Muscle layer of duodenum (tissue), 2 donors: Measurements from ENCODE around the gene PSTPIP1.

Experiments used
- H3K27ac ChIP-seq: one replicate; pipeline ENCODE4 v1.7.0; 2013; ENCODE audit warnings: mild to moderate bottlenecking, low read length
- H3K27me3 ChIP-seq: one replicate; pipeline ENCODE4 v1.7.0; 2013; ENCODE audit warnings: low read depth, mild to moderate bottlenecking, control low read depth, low read length
- H3K36me3 ChIP-seq, 2 donors: one replicate each; pipeline ENCODE4 v1.7.0; 2013; ENCODE audit warnings: low read length in 2 of 2, control low read depth in 1 of 2, mild to moderate bottlenecking in 1 of 2; ENCODE audit not compliant: insufficient read depth in 2 of 2, control insufficient read depth in 1 of 2
- H3K4me1 ChIP-seq, 2 donors: one replicate each; pipeline ENCODE4 v1.7.0; 2013; ENCODE audit warnings: low read length in 2 of 2, mild to moderate bottlenecking in 2 of 2, control low read depth in 1 of 2, moderate library complexity in 1 of 2; ENCODE audit not compliant: insufficient read depth in 2 of 2, control insufficient read depth in 1 of 2
- H3K4me3 ChIP-seq, 2 donors: one replicate each; pipeline ENCODE4 v1.7.0; 2013; ENCODE audit warnings: low read length in 2 of 2, low read depth in 1 of 2, mild to moderate bottlenecking in 1 of 2
- H3K9me3 ChIP-seq, 2 donors: one replicate each; pipeline ENCODE4 v1.7.0; 2013; ENCODE audit warnings: low read length in 2 of 2, control low read depth in 1 of 2, mild to moderate bottlenecking in 1 of 2; ENCODE audit not compliant: control insufficient read depth in 1 of 2
- donor health status: healthy.

PSTPIP1 gene

GRCh38 chr15:77014132-77015081, 19.5 kb downstream of the PSTPIP1 start:
- peak overlapping the region; percentile 16 for H3K27ac ChIP-seq

GRCh38 chr15:77015646-77016320, 20.9 kb downstream of the PSTPIP1 start:
- no peaks in the 10 kb centered on the region for H3K9me3 ChIP-seq
- H3K27me3 ChIP-seq, result no peaks in the 10 kb centered on the region
- peaks cover 0 to 7% of the 10 kb centered on the region in 2 donors for H3K4me1 ChIP-seq
- no peaks in the 10 kb centered on the region for H3K36me3 ChIP-seq
- H3K27ac ChIP-seq, result no peak overlapping the region
- no peak overlapping the region for H3K4me3 ChIP-seq

More at GRCh38 chr15:77014132-77015081, 19.5 kb downstream of the PSTPIP1 start:
- Histone ChIP-seq H3K4me1 (peaks cover 0 to 7% of the 10 kb centered on the region in 2 donors), H3K9me3 (no peaks in the 10 kb centered on the region), H3K4me3 (no peak overlapping the region), H3K36me3 (no peaks in the 10 kb centered on the region), H3K27me3 (no peaks in the 10 kb centered on the region)

GRCh38 chr15:77016321-77016695, 21.4 kb downstream of the PSTPIP1 start:
- Histone ChIP-seq H3K9me3 (no peaks in the 10 kb centered on the region), H3K27ac (no peak overlapping the region), H3K4me1 (peaks cover 0 to 7% of the 10 kb centered on the region in 2 donors), H3K4me3 (no peak overlapping the region), H3K36me3 (no peaks in the 10 kb centered on the region), H3K27me3 (no peaks in the 10 kb centered on the region)

- Histone ChIP-seq H3K4me3 (no peak overlapping the region), H3K4me1 (peaks cover 0 to 7% of the 10 kb centered on the region in 2 donors), H3K9me3 (no peaks in the 10 kb centered on the region), H3K36me3 (no peaks in the 10 kb centered on the region), H3K27ac (no peak overlapping the region), H3K27me3 (no peaks in the 10 kb centered on the region)
These were observed 22.2 kb downstream of the PSTPIP1 start for GRCh38 chr15:77017091-77017660.

GRCh38 chr15:77017761-77018720, 23.1 kb downstream of the PSTPIP1 start:
- Histone ChIP-seq H3K4me3 (no peak overlapping the region), H3K27me3 (no peaks in the 10 kb centered on the region), H3K36me3 (no peaks in the 10 kb centered on the region), H3K27ac (no peak overlapping the region), H3K9me3 (no peaks in the 10 kb centered on the region), H3K4me1 (peaks cover 0 to 7% of the 10 kb centered on the region in 2 donors)

- H3K4me1 ChIP-seq, result peaks cover 0 to 7% of the 10 kb centered on the region in 2 donors
- H3K4me3 ChIP-seq, result no peak overlapping the region
- no peaks in the 10 kb centered on the region for H3K27me3 ChIP-seq
- no peaks in the 10 kb centered on the region for H3K36me3 ChIP-seq
- H3K9me3 ChIP-seq, result no peaks in the 10 kb centered on the region
- no peak overlapping the region for H3K27ac ChIP-seq
These were observed 24.0 kb downstream of the PSTPIP1 start for GRCh38 chr15:77018796-77019505.

- Histone ChIP-seq H3K4me1 (peaks cover 0 to 7% of the 10 kb centered on the region in 2 donors), H3K27me3 (no peaks in the 10 kb centered on the region), H3K9me3 (no peaks in the 10 kb centered on the region), H3K36me3 (no peaks in the 10 kb centered on the region), H3K27ac (no peak overlapping the region), H3K4me3 (no peak overlapping the region)
These were observed 24.8 kb downstream of the PSTPIP1 start for GRCh38 chr15:77019521-77020331.

GRCh38 chr15:77020348-77021087, 25.6 kb downstream of the PSTPIP1 start:
- no peaks in the 10 kb centered on the region for H3K9me3 ChIP-seq
- H3K4me3 ChIP-seq, result no peak overlapping the region
- H3K27ac ChIP-seq, result no peak overlapping the region
- H3K27me3 ChIP-seq, result no peaks in the 10 kb centered on the region
- H3K36me3 ChIP-seq, result no peaks in the 10 kb centered on the region
- H3K4me1 ChIP-seq, result peaks cover 0 to 4% of the 10 kb centered on the region in 2 donors

- H3K27ac ChIP-seq, result no peak overlapping the region
- H3K36me3 ChIP-seq, result no peaks in the 10 kb centered on the region
- no peaks in the 10 kb centered on the region for H3K27me3 ChIP-seq
- no peaks in the 10 kb centered on the region for H3K4me1 ChIP-seq
- H3K9me3 ChIP-seq, result no peaks in the 10 kb centered on the region
- no peak overlapping the region for H3K4me3 ChIP-seq
These were observed 26.2 kb downstream of the PSTPIP1 start for GRCh38 chr15:77021088-77021481.
